Measurements from ENCODE around the gene CASP12.

CASP12 gene

GRCh38 chr11:104897891-104898684, at the start of gene CASP12:
TSS of gene CASP12 (minus strand) at chr11:104898460.
- no peak for TF ChIP-seq CTCF (IDR thresholded peaks at IDR 0.05)

DNA sequence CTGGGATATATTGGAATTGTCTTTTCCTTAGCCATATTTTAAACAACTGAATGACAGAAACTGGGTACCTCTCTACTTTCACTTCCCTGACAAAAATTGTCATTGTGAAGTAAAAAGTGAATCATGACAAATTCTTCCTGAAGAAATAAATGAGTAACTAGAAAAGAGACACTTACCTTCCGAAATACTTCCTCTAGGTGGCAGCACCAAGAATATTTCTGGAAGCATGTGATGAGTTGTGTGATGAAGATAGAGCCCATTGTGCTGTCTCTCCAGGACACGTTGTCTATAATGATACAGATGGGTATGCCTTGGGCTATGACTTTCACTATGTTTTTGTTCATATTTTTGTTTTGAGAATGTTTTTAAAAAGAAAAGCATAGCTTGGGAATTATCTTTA, 48.6 kb upstream of the CASP12 start:
- peak; percentile 49; the same call in 1 of the 2 replicates for TF ChIP-seq CTCF (IDR thresholded peaks at IDR 0.05)

- TF ChIP-seq CTCF (IDR thresholded peaks at IDR 0.05): no peak
These were observed 45.8 kb upstream of the CASP12 start for GRCh38 chr11:104944076-104944475.

DNA sequence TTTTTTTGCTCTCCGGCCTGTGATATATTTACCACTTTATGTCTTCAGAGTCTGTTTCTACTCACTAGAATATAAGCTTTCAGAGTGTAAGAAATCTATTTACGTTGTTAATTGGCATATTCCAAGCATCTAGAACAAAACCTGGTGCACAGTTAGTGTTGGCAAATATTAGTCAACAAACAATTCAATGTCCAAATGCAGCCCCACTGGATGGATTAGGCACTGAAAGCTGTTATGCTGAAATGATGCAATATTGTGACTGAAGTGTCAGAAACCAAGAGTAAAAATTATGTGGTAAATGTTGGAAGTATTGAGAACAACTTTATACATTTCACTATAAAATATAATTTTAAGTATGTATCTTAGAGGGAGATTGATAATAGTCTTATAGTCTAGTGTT, 45.3 kb upstream of the CASP12 start:
- TF ChIP-seq CTCF (IDR thresholded peaks at IDR 0.05): no peak

- no peak for TF ChIP-seq CTCF (IDR thresholded peaks at IDR 0.05)
These were observed 36.3 kb upstream of the CASP12 start for GRCh38 chr11:104934594-104934993.

DNA sequence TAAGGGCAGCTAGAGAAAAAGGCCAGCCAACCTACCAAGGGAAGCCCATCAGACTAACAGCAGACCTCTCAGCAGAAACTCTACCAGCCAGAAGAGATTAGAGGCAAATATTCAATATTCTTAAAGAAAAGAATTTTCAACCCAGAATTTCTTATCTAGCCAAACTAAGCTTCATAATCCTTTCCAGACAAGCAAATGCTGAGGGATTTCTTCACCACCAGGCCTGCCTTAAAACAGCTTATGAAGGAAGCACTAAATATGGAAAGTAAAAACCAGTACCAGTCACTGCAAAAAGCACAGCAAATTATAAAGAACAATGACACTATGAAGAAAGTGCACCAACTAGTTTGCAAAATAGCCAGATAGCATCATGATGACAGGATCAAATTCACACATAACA, 30.6 kb upstream of the CASP12 start:
- TF ChIP-seq CTCF (IDR thresholded peaks at IDR 0.05): no peak

- TF ChIP-seq CTCF (IDR thresholded peaks at IDR 0.05): no peak
These were observed 28.7 kb upstream of the CASP12 start for GRCh38 chr11:104926771-104927611.
